Type B pancreatic cell (in vitro differentiated cells): Measurements from ENCODE around the gene OPRL1. TPM values are rescaled to one million over a fixed set of nuclear protein-coding genes. Genes with fewer than 3 reads are reported as not detected.

Experiments
- DNase-seq: peaks from one replicate; pipeline ENCODE4 v3.0.0; 2021; ENCODE audit warnings: mixed read lengths; ENCODE audit not compliant: unreplicated experiment; ENCODE audit errors: extremely low spot score
- H3K27ac Mint-ChIP-seq: 2 replicates; pipeline ENCODE4 v1.8.0; 2021; ENCODE audit warnings: mild to moderate bottlenecking, mixed read lengths
- H3K27me3 Mint-ChIP-seq: 2 replicates; pipeline ENCODE4 v1.8.0; 2021; ENCODE audit warnings: mixed read lengths
- H3K36me3 Mint-ChIP-seq: 2 replicates; pipeline ENCODE4 v1.8.0; 2021; ENCODE audit warnings: mixed read lengths
- H3K4me1 Mint-ChIP-seq: one replicate; pipeline ENCODE4 v1.8.0; 2021; ENCODE audit warnings: mixed read lengths; ENCODE audit not compliant: unreplicated experiment
- H3K4me3 Mint-ChIP-seq: 2 replicates; pipeline ENCODE4 v1.8.0; 2021; ENCODE audit warnings: mild to moderate bottlenecking, mixed read lengths
- H3K9me3 Mint-ChIP-seq: 2 replicates; pipeline ENCODE4 v1.8.0; 2021; ENCODE audit warnings: mixed read lengths
- CTCF ChIP-seq: fragments of 200-600 bp; sonication (generic); conservative IDR thresholded peaks from 2 replicates; pipeline ENCODE4 v1.5.0; 2021; ENCODE audit warnings: antibody characterized with exemption, mild to moderate bottlenecking
- microRNA-seq: library from miRNA; unstranded; fragments of <30 nt; microRNA quantifications from one replicate; pipeline ENCODE4, GENCODE V29; 2020
- total RNA-seq: library from RNA; stranded (reverse); gene quantifications from 2 replicates; pipeline ENCODE4 v1.2.1, GENCODE V29; 2021; ENCODE audit warnings: low replicate concordance

The OPRL1 gene
- total RNA-seq, 1 donor from 2014 or later, result 1.9 TPM

GRCh38 chr20:64148581-64148980 is 68.7 kb downstream of the OPRL1 start:
- H3K4me1 Mint-ChIP-seq, result peaks cover 9% of the 10 kb centered on the region
- H3K36me3 Mint-ChIP-seq, result no peaks in the 10 kb centered on the region
- H3K4me3 Mint-ChIP-seq, result no peak overlapping the region
- no peak overlapping the region for H3K27ac Mint-ChIP-seq
- peaks cover 7% of the 10 kb centered on the region for H3K27me3 Mint-ChIP-seq
- TF ChIP-seq CTCF, result no peak
- DNase-seq, result no peak
- peaks cover 7% of the 10 kb centered on the region for H3K9me3 Mint-ChIP-seq

GRCh38 chr20:64149141-64149540 is 69.3 kb downstream of the OPRL1 start:
- no peak overlapping the region for H3K27ac Mint-ChIP-seq
- peaks cover 9% of the 10 kb centered on the region for H3K4me1 Mint-ChIP-seq
- no peaks in the 10 kb centered on the region for H3K36me3 Mint-ChIP-seq
- no peak overlapping the region for H3K4me3 Mint-ChIP-seq
- H3K9me3 Mint-ChIP-seq, result peaks cover 7% of the 10 kb centered on the region
- peaks cover 7% of the 10 kb centered on the region for H3K27me3 Mint-ChIP-seq
- TF ChIP-seq CTCF, result no peak
- DNase-seq, result no peak

GRCh38 chr20:64149809-64150560 is 70.1 kb downstream of the OPRL1 start:
- no peak overlapping the region for H3K4me3 Mint-ChIP-seq
- H3K36me3 Mint-ChIP-seq, result no peaks in the 10 kb centered on the region
- H3K9me3 Mint-ChIP-seq, result peaks cover 3% of the 10 kb centered on the region
- peaks cover 7% of the 10 kb centered on the region for H3K27me3 Mint-ChIP-seq
- H3K27ac Mint-ChIP-seq, result peak overlapping the region; percentile 12
- peaks cover 9% of the 10 kb centered on the region for H3K4me1 Mint-ChIP-seq
- no peak for TF ChIP-seq CTCF
- no peak for DNase-seq

Small RNA genes lying within 50 kb of the gene (microRNA-seq; reads per million reads assigned to microRNA genes)
- not detected for gene MIR6813

Other genes starting within 250 kb of the OPRL1 start
- 9.8 and 13.6 TPM in 2 replicates for gene ZBTB46, start 248.8 kb upstream of the OPRL1 start, total RNA-seq
- not detected in 2 replicates for gene ABHD16B, start 218.6 kb upstream of the OPRL1 start, total RNA-seq
- gene TPD52L2, start 214.8 kb upstream of the OPRL1 start, total RNA-seq, result 76.5 and 96.3 TPM in 2 replicates
- gene DNAJC5, start 185.0 kb upstream of the OPRL1 start, total RNA-seq, result 44.1 and 51.9 TPM in 2 replicates
- gene UCKL1, start 123.7 kb upstream of the OPRL1 start, total RNA-seq, result 44.1 and 49.7 TPM in 2 replicates
- gene ZNF512B, start 110.2 kb upstream of the OPRL1 start, total RNA-seq, result 34.7 and 40.8 TPM in 2 replicates
- gene SAMD10, start 100.4 kb upstream of the OPRL1 start, total RNA-seq, result 7.4 and 16.9 TPM in 2 replicates
- gene PRPF6, start 99.0 kb upstream of the OPRL1 start, total RNA-seq, result 64.3 and 67.9 TPM in 2 replicates
- gene C20orf204, start 43.9 kb upstream of the OPRL1 start, total RNA-seq, result 3.0 and 7.4 TPM in 2 replicates
- gene SOX18, start 30.4 kb upstream of the OPRL1 start, total RNA-seq, result 0.72 and 1.2 TPM in 2 replicates
- gene TCEA2, start 16.9 kb upstream of the OPRL1 start, total RNA-seq, result 33.4 and 73.3 TPM in 2 replicates
- gene RGS19, start 564 bp upstream of the OPRL1 start, total RNA-seq, result 8.4 and 9.5 TPM in 2 replicates
- not detected in 2 replicates for gene LKAAEAR1, start 4.3 kb downstream of the OPRL1 start, total RNA-seq
- not detected in 2 replicates for gene NPBWR2, start 27.5 kb downstream of the OPRL1 start, total RNA-seq
- 2.9 and 4.9 TPM in 2 replicates for gene MYT1, start 84.4 kb downstream of the OPRL1 start, total RNA-seq
- gene PCMTD2, start 175.7 kb downstream of the OPRL1 start, total RNA-seq, result 85.1 and 101 TPM in 2 replicates